Fibroblast of upper back skin (primary cell): Measurements from ENCODE around the gene HBB.
A peak's percentile ranks its signal among the peaks of the same experiment; 100 is the strongest.
"Not testable (repeated sequence)": the region's sequence is repeated elsewhere in the genome, so short reads cannot be mapped to it uniquely, and the experiment has no call there.

Source experiments
- DNase-seq: peaks from one replicate; pipeline ENCODE4 v3.0.0-alpha.2; 2013

HBB gene

GRCh38 chr11:5226732-5227310, at the start of gene HBB:
HBB (minus strand) TSS chr11:5227071; CDS start chr11:5227021, 50 bp downstream.
- DNase-seq = no peak

GRCh38 chr11:5275369-5276110, 48.7 kb upstream of the HBB start:
- DNase-seq = no peak

GRCh38 chr11:5274395-5274794, 47.5 kb upstream of the HBB start:
- DNase-seq = peak; percentile 8

- DNase-seq = no peak
These were observed 45.6 kb upstream of the HBB start for GRCh38 chr11:5272395-5273017.

GRCh38 chr11:5269715-5270147, 42.9 kb upstream of the HBB start, which contains the start of gene HBE1:
HBE1 (minus strand) TSS chr11:5269945; CDS start chr11:5269890, 55 bp downstream.
- no peak for DNase-seq

- no peak for DNase-seq
These were observed 40.2 kb upstream of the HBB start for GRCh38 chr11:5267033-5267563.

GRCh38 chr11:5266609-5267008, 39.7 kb upstream of the HBB start:
- no peak for DNase-seq

GRCh38 chr11:5265832-5266231, 39.0 kb upstream of the HBB start:
- no peak for DNase-seq

- no peak for DNase-seq
These were observed 31.8 kb upstream of the HBB start for GRCh38 chr11:5258543-5259262.

- no peak for DNase-seq
These were observed 30.4 kb upstream of the HBB start for GRCh38 chr11:5257296-5257695.

- DNase-seq = not testable (repeated sequence)
These were observed 28.0 kb upstream of the HBB start, which contains the start of gene HBG2 for GRCh38 chr11:5254646-5255413. HBG2 (minus strand) TSS chr11:5254781; CDS start chr11:5254728, 53 bp downstream.

GRCh38 chr11:5254023-5254422, 27.2 kb upstream of the HBB start:
- DNase-seq = not testable (repeated sequence)

- DNase-seq = not testable (repeated sequence)
These were observed 26.6 kb upstream of the HBB start for GRCh38 chr11:5253440-5253839.

GRCh38 chr11:5252919-5253265, 26.0 kb upstream of the HBB start:
- DNase-seq = no peak

GRCh38 chr11:5252192-5252918, 25.5 kb upstream of the HBB start:
- DNase-seq = no peak

- DNase-seq = no peak
These were observed 24.9 kb upstream of the HBB start for GRCh38 chr11:5251746-5252145.

- no peak for DNase-seq
These were observed 23.8 kb upstream of the HBB start for GRCh38 chr11:5250543-5251204.

- DNase-seq = not testable (repeated sequence)
These were observed 23.0 kb upstream of the HBB start, which contains the start of gene HBG1 for GRCh38 chr11:5249807-5250396. HBG1 (minus strand) TSS chr11:5249857; CDS start chr11:5249804, 53 bp downstream.

GRCh38 chr11:5248498-5248897, 21.6 kb upstream of the HBB start:
- not testable (repeated sequence) for DNase-seq

GRCh38 chr11:5247472-5248192, 20.8 kb upstream of the HBB start:
- DNase-seq = no peak
